GM18951 (cell line): ENCODE measurements around the gene ARMC12.

ENCODE experiments used
- POLR2A ChIP-seq: IDR thresholded peaks from 4 replicates; pipeline ENCODE4 v1.6.1; 2011; ENCODE audit warnings: mild to moderate bottlenecking; ENCODE audit not compliant: insufficient read length, insufficient read depth; ENCODE audit errors: extremely low read depth
- in situ Hi-C: fragments of 300-500 bp; cut with MboI; formaldehyde crosslinking; loops from one replicate; pipeline ENCODE4 v1.12.0; 2022; ENCODE audit warnings: low sequenced_read_pairs, mixed read lengths, inconsistent platforms; ENCODE audit not compliant: unreplicated experiment

ARMC12 gene

GRCh38 chr6:35795453-35796071 lies 58.7 kb downstream of the ARMC12 start:
- TF ChIP-seq POLR2A, result no peak
- in situ Hi-C loops, result no loop called here

DNA sequence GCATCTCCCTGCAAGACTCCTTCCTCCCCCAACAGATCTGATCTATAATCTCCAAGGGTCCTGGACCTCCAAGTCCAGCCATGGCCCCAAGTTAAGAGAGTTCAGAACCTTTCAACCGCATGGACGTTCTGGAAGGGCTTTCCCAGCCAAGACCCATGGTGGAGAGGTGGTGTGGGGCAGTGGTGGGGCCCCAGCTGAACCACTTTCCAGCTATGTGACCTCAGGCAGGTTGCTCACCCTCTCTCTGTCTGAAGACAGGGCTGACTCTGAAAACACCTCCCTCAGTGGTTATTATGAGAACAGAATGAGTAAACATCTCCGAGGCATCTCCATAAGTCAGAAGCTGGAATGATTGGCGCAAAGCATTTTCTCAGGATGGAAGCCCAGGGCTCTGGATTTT lies 59.4 kb downstream of the ARMC12 start:
- in situ Hi-C loops, result no loop called here
- no peak for TF ChIP-seq POLR2A

GRCh38 chr6:35797837-35798526 lies 61.1 kb downstream of the ARMC12 start:
- TF ChIP-seq POLR2A, result no peak
- in situ Hi-C loops, result no loop called here
